SK-N-SH (cell line): ENCODE data around the gene LRRC70. TPM values are rescaled to one million over a fixed set of nuclear protein-coding genes. Genes with fewer than 3 reads are reported as not detected.

Experiments
- CTCF ChIA-PET: fragments of 300-600, 350-600 bp; formaldehyde crosslinking; extraction: SDS; loops from one replicate; lab custom pipeline; 2021; lab: Yijun Ruan, JAX
- POLR2A ChIA-PET: fragments of 350-600 bp; sonication (Branson Sonifier 250); formaldehyde crosslinking; extraction: SDS; loops from one replicate; lab custom pipeline; 2020; ENCODE audit warnings: antibody characterized with exemption, inconsistent platforms; lab: Yijun Ruan, JAX
- DNase-seq: peaks from one replicate; pipeline ENCODE4 v3.0.0; 2012
- H2AFZ ChIP-seq: fragments of 200-600 bp; sonication (generic); 2 replicates; pipeline ENCODE4 v1.8.1; 2016; ENCODE audit warnings: antibody characterized with exemption, mild to moderate bottlenecking, low read depth
- H3F3A ChIP-seq: fragments of 200-600 bp; sonication (generic); replicated peaks from 2 replicates; pipeline ENCODE3; 2016; ENCODE audit warnings: antibody characterized with exemption, mild to moderate bottlenecking; ENCODE audit not compliant: insufficient read depth
- H3K27ac ChIP-seq, 2 experiments: fragments of 200-500 bp in 1 of 2; fragments of 200-600 bp in 1 of 2; sonication (Bioruptor generic) in 1 of 2; sonication (generic), shearing (Covaris generic) in 1 of 2; 2 replicates each; pipeline versions ENCODE4 v1.5.1 to v1.6.1; 2014 to 2016; ENCODE audit warnings: low read depth in 2 of 2, inconsistent platforms in 1 of 2, low read length in 1 of 2, mild to moderate bottlenecking in 1 of 2, mixed read lengths in 1 of 2
- H3K27me3 ChIP-seq: fragments of 200-600 bp; sonication (generic), shearing (Covaris generic); 2 replicates; pipeline ENCODE4 v1.6.1; 2016; ENCODE audit warnings: mixed run types; ENCODE audit not compliant: insufficient read depth
- H3K36me3 ChIP-seq, 2 experiments: fragments of 200-500 bp in 1 of 2; fragments of 200-600 bp in 1 of 2; sonication (Bioruptor generic) in 1 of 2; sonication (generic) in 1 of 2; replicated peaks in 1 of 2; 2 replicates each; pipeline versions ENCODE3 to v1.5.1; 2014 to 2016; ENCODE audit warnings: low read length in 1 of 2, mild to moderate bottlenecking in 1 of 2; ENCODE audit not compliant: insufficient read depth in 2 of 2, control insufficient read depth in 1 of 2
- H3K4me1 ChIP-seq, 2 experiments: fragments of 200-500 bp in 1 of 2; fragments of 200-600 bp in 1 of 2; sonication (Bioruptor generic) in 1 of 2; sonication (generic), shearing (Covaris generic) in 1 of 2; 2 replicates each; pipeline versions ENCODE4 v1.5.1 to v1.6.1; 2014 to 2016; ENCODE audit warnings: low read depth in 1 of 2, low read length in 1 of 2, mixed run types in 1 of 2; ENCODE audit not compliant: insufficient read depth in 2 of 2, control insufficient read depth in 1 of 2
- H3K4me2 ChIP-seq: fragments of 200-600 bp; sonication (generic), shearing (Covaris generic); 2 replicates; pipeline ENCODE4 v1.6.1; 2017; ENCODE audit warnings: mixed run types
- H3K4me3 ChIP-seq, 2 experiments: fragments of 200-500 bp in 1 of 2; fragments of 200-600 bp in 1 of 2; sonication (Bioruptor generic) in 1 of 2; sonication (generic), shearing (Covaris generic) in 1 of 2; 2 replicates each; pipeline versions ENCODE4 v1.5.1 to v1.8.1; 2014 to 2016; ENCODE audit warnings: low read depth in 2 of 2, inconsistent platforms in 1 of 2, low read length in 1 of 2, mild to moderate bottlenecking in 1 of 2, mixed read lengths in 1 of 2, moderate library complexity in 1 of 2
- H3K79me2 ChIP-seq: fragments of 200-600 bp; sonication (generic); 2 replicates; pipeline ENCODE4 v1.8.1; 2017; ENCODE audit warnings: mild to moderate bottlenecking; ENCODE audit not compliant: insufficient read depth
- H3K9ac ChIP-seq: fragments of 200-600 bp; sonication (generic); 2 replicates; pipeline ENCODE4 v1.6.1; 2017; ENCODE audit warnings: mixed run types
- H3K9me2 ChIP-seq: fragments of 200-600 bp; sonication (generic); 2 replicates; pipeline ENCODE4 v1.6.1; 2017; ENCODE audit warnings: mixed run types
- H3K9me3 ChIP-seq: fragments of 200-600 bp; sonication (generic); 2 replicates; pipeline ENCODE4 v1.6.1; 2017; ENCODE audit warnings: mixed run types, mild to moderate bottlenecking, moderate library complexity
- H4K20me1 ChIP-seq: fragments of 200-600 bp; sonication (generic); 2 replicates; pipeline ENCODE4 v1.6.1; 2017; ENCODE audit warnings: mild to moderate bottlenecking, mixed run types; ENCODE audit not compliant: insufficient read depth
- EP300 ChIP-seq, 2 experiments: IDR thresholded peaks; 2 replicates each; pipeline versions ENCODE4 v1.4.0 to v1.6.1; 2012; ENCODE audit warnings: borderline replicate concordance in 1 of 2, low read depth in 1 of 2, low read length in 1 of 2
- EZH2phosphoT487 ChIP-seq: fragments of 200-600 bp; sonication (generic); IDR thresholded peaks from 2 replicates; pipeline ENCODE4 v1.6.1; 2017; ENCODE audit warnings: low read depth, mixed run types, mild to moderate bottlenecking, antibody characterized with exemption, moderate library complexity, borderline replicate concordance
- FOXJ3 ChIP-seq: sonication (generic); formaldehyde crosslinking; IDR thresholded peaks from 2 replicates; pipeline ENCODE4 v1.5.1; 2020; ENCODE audit warnings: mild to moderate bottlenecking, missing genetic modification reagents
- FOXM1 ChIP-seq: IDR thresholded peaks from 2 replicates; pipeline ENCODE4 v1.4.0; 2012; ENCODE audit warnings: low read depth, mild to moderate bottlenecking
- GATA2 ChIP-seq: sonication (generic); formaldehyde crosslinking; IDR thresholded peaks from 2 replicates; pipeline ENCODE4 v1.5.0; 2020; ENCODE audit warnings: mild to moderate bottlenecking, missing genetic modification reagents
- JUND ChIP-seq: IDR thresholded peaks from 2 replicates; pipeline ENCODE4 v1.4.0; 2012
- MAX ChIP-seq: IDR thresholded peaks from 2 replicates; pipeline ENCODE4 v1.4.0; 2012; ENCODE audit warnings: low read depth
- MXI1 ChIP-seq: IDR thresholded peaks from 2 replicates; pipeline ENCODE4 v1.6.1; 2012; ENCODE audit warnings: mild to moderate bottlenecking, low read depth, low read length, improper control_type of control experiment
- NRF1 ChIP-seq: IDR thresholded peaks from 2 replicates; pipeline ENCODE4 v1.6.1; 2012; ENCODE audit warnings: low read depth, mild to moderate bottlenecking, low read length
- POLR2AphosphoS5 ChIP-seq: IDR thresholded peaks from 2 replicates; pipeline ENCODE4 v1.6.1; 2012; ENCODE audit warnings: low read depth, low read length
- RAD21 ChIP-seq: IDR thresholded peaks from 2 replicates; pipeline ENCODE4 v1.6.1; 2012; ENCODE audit warnings: mild to moderate bottlenecking, low read length
- RCOR1 ChIP-seq: fragments of 150-350 bp; IDR thresholded peaks from 2 replicates; pipeline ENCODE4 v1.6.1; 2017; ENCODE audit warnings: antibody characterized with exemption, low read length
- RFX5 ChIP-seq: IDR thresholded peaks from 2 replicates; pipeline ENCODE4 v1.6.1; 2012; ENCODE audit warnings: mild to moderate bottlenecking, improper control_type of control experiment, low read length
- TEAD4 ChIP-seq: IDR thresholded peaks from 2 replicates; pipeline ENCODE4 v1.4.0; 2012; ENCODE audit warnings: mild to moderate bottlenecking, borderline replicate concordance; ENCODE audit not compliant: insufficient read depth
- USF1 ChIP-seq: IDR thresholded peaks from 2 replicates; pipeline ENCODE4 v1.4.0; 2012; ENCODE audit warnings: low read depth, borderline replicate concordance
- WGBS: methylation state at CpG from one replicate; pipeline ENCODE4 v1.1.6; 2017; ENCODE audit warnings: low lambda C conversion rate; 5-methylcytosine and 5-hydroxymethylcytosine counted together
- polyA plus RNA-seq, 3 experiments: library from polyadenylated mRNA; depleted of rRNA; stranded (reverse); fragments of >200 nt; gene quantifications; 2 replicates each; pipeline ENCODE4 v1.2.3, GENCODE V29; 2012
- TF ChIP-seq, protein P1 (sequence below): IDR thresholded peaks from 2 replicates; pipeline ENCODE4 v1.4.0; 2012; ENCODE audit warnings: low read depth, borderline replicate concordance
- TF ChIP-seq, protein P2 (sequence below): fragments of 150-350 bp; IDR thresholded peaks from 2 replicates; pipeline ENCODE4 v1.6.1; 2017; ENCODE audit warnings: antibody characterized with exemption, low read length, low read depth, borderline replicate concordance
- TF ChIP-seq, protein P3 (sequence below): fragments of 200-600 bp; sonication (generic); IDR thresholded peaks from 2 replicates; pipeline ENCODE4 v1.6.1; 2017; ENCODE audit warnings: antibody characterized with exemption, mild to moderate bottlenecking, moderate library complexity

Gene LRRC70
- polyA plus RNA-seq (2012; rRNA removed), result 0.08 and 0.37 TPM in 2 replicates
- polyA plus RNA-seq (2012; cell fraction: cytosol; rRNA removed), result 0.13 and 0.19 TPM in 2 replicates
- polyA plus RNA-seq (2012; cell fraction: nucleus; rRNA removed), result 0.52 and 1.5 TPM in 2 replicates

GRCh38 chr5:62578540-62578939 lies at the start of gene LRRC70:
TSS of gene LRRC70 (plus strand) at chr5:62578819. CDS start at chr5:62579439, 620 bp downstream.
- TF ChIP-seq, protein P1, sequence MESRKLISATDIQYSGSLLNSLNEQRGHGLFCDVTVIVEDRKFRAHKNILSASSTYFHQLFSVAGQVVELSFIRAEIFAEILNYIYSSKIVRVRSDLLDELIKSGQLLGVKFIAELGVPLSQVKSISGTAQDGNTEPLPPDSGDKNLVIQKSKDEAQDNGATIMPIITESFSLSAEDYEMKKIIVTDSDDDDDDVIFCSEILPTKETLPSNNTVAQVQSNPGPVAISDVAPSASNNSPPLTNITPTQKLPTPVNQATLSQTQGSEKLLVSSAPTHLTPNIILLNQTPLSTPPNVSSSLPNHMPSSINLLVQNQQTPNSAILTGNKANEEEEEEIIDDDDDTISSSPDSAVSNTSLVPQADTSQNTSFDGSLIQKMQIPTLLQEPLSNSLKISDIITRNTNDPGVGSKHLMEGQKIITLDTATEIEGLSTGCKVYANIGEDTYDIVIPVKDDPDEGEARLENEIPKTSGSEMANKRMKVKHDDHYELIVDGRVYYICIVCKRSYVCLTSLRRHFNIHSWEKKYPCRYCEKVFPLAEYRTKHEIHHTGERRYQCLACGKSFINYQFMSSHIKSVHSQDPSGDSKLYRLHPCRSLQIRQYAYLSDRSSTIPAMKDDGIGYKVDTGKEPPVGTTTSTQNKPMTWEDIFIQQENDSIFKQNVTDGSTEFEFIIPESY, result no peak
- TF ChIP-seq EP300 (IDR thresholded peaks at IDR 0.05; ENCODE audit: borderline replicate concordance in 1 of 2, low read depth in 1 of 2, low read length in 1 of 2) (no peak), GATA2 (CRISPR knock-in tag) (no peak), USF1 (no peak), FOXM1 (no peak)
- 71% methylated on average over 4 of the region's 4 CpGs for WGBS
- H3K4me1 ChIP-seq, result peaks cover 0 to 12% of the 10 kb centered on the region in 2 experiments; a peak in 2 of 4 replicates
- H4K20me1 ChIP-seq, result no peaks in the 10 kb centered on the region
- no peak for DNase-seq
- no peak within 1 kb of the TSS for H2AFZ ChIP-seq
- peaks cover 5% of the 10 kb centered on the region for H3F3A ChIP-seq
- no peaks in the 10 kb centered on the region for H3K9me2 ChIP-seq
- H3K36me3 ChIP-seq, result peaks cover 14 to 17% of the 10 kb centered on the region in 2 experiments
- H3K4me3 ChIP-seq, result no peak within 1 kb of the TSS
- no peaks in the 10 kb centered on the region for H3K27me3 ChIP-seq
- H3K9me3 ChIP-seq, result no peaks in the 10 kb centered on the region
- H3K4me2 ChIP-seq, result no peak within 1 kb of the TSS
- H3K9ac ChIP-seq, result no peak within 1 kb of the TSS
- H3K79me2 ChIP-seq, result no peaks in the 10 kb centered on the region
- ChIA-PET CTCF (no interaction called here), POLR2A (no interaction called here)
- no peak within 1 kb of the TSS for H3K27ac ChIP-seq

GRCh38 chr5:62533597-62533996 lies 45.0 kb upstream of the LRRC70 start:
- WGBS, result 100% methylated on average over 2 of the region's 2 CpGs
- no peaks in the 10 kb centered on the region for H3K9me2 ChIP-seq
- ChIA-PET CTCF (no interaction called here), POLR2A (no interaction called here)
- no peaks in the 10 kb centered on the region for H4K20me1 ChIP-seq
- DNase-seq, result no peak
- H3K27me3 ChIP-seq, result no peaks in the 10 kb centered on the region
- no peak overlapping the region for H2AFZ ChIP-seq
- no peaks in the 10 kb centered on the region for H3F3A ChIP-seq
- no peak overlapping the region for H3K9ac ChIP-seq
- H3K4me2 ChIP-seq, result no peak overlapping the region
- no peak overlapping the region for H3K4me3 ChIP-seq
- H3K36me3 ChIP-seq, result peaks cover 15 to 31% of the 10 kb centered on the region in 2 experiments
- no peak overlapping the region for H3K27ac ChIP-seq
- H3K9me3 ChIP-seq, result no peaks in the 10 kb centered on the region
- H3K79me2 ChIP-seq, result no peaks in the 10 kb centered on the region
- no peaks in the 10 kb centered on the region for H3K4me1 ChIP-seq
- TF ChIP-seq, protein P1, result no peak
- TF ChIP-seq EZH2phosphoT487, result no peak
- TF ChIP-seq NRF1, result no peak
- no peak for TF ChIP-seq MAX
- TF ChIP-seq JUND, result no peak
- no peak for TF ChIP-seq FOXJ3
- TF ChIP-seq, protein P2, sequence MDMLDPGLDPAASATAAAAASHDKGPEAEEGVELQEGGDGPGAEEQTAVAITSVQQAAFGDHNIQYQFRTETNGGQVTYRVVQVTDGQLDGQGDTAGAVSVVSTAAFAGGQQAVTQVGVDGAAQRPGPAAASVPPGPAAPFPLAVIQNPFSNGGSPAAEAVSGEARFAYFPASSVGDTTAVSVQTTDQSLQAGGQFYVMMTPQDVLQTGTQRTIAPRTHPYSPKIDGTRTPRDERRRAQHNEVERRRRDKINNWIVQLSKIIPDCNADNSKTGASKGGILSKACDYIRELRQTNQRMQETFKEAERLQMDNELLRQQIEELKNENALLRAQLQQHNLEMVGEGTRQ, result no peak
- TF ChIP-seq EP300 (IDR thresholded peaks at IDR 0.05; ENCODE audit: borderline replicate concordance in 1 of 2, low read depth in 1 of 2, low read length in 1 of 2), result no peak
- TF ChIP-seq MXI1, result no peak
- TF ChIP-seq RFX5, result no peak
- no peak for TF ChIP-seq TEAD4
- TF ChIP-seq RCOR1, result no peak
- no peak for TF ChIP-seq POLR2AphosphoS5
- no peak for TF ChIP-seq RAD21
- TF ChIP-seq, protein P3, sequence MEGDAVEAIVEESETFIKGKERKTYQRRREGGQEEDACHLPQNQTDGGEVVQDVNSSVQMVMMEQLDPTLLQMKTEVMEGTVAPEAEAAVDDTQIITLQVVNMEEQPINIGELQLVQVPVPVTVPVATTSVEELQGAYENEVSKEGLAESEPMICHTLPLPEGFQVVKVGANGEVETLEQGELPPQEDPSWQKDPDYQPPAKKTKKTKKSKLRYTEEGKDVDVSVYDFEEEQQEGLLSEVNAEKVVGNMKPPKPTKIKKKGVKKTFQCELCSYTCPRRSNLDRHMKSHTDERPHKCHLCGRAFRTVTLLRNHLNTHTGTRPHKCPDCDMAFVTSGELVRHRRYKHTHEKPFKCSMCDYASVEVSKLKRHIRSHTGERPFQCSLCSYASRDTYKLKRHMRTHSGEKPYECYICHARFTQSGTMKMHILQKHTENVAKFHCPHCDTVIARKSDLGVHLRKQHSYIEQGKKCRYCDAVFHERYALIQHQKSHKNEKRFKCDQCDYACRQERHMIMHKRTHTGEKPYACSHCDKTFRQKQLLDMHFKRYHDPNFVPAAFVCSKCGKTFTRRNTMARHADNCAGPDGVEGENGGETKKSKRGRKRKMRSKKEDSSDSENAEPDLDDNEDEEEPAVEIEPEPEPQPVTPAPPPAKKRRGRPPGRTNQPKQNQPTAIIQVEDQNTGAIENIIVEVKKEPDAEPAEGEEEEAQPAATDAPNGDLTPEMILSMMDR, result no peak
